Cardiac muscle cell (in vitro differentiated cells and primary cell): ENCODE results near the gene ATRNL1. TPM values are rescaled to one million over a fixed set of nuclear protein-coding genes. Genes with fewer than 3 reads are reported as not detected.

Experiments
- DNase-seq, 2 donors: peaks; one replicate each; pipeline versions ENCODE4 v3.0.0 to v3.0.0-alpha.2; 2010 to 2017; ENCODE audit warnings: low read depth in 1 of 2, low spot score in 1 of 2
- H3K27ac ChIP-seq: fragments of 200-600 bp; sonication (generic); 2 replicates; pipeline ENCODE4 v1.5.1; 2016
- H3K27me3 ChIP-seq: fragments of 200-600 bp; sonication (generic); 2 replicates; pipeline ENCODE4 v1.6.0; 2016; ENCODE audit warnings: control low read depth
- H3K36me3 ChIP-seq: fragments of 200-600 bp; sonication (generic); 2 replicates; pipeline ENCODE4 v1.5.1; 2016; ENCODE audit warnings: control low read depth
- H3K4me1 ChIP-seq: fragments of 200-600 bp; sonication (generic); 2 replicates; pipeline ENCODE4 v1.8.1; 2017; ENCODE audit warnings: low read depth, mild to moderate bottlenecking, mixed run types
- H3K4me3 ChIP-seq: fragments of 200-600 bp; sonication (generic); 2 replicates; pipeline ENCODE4 v1.5.1; 2016; ENCODE audit warnings: mild to moderate bottlenecking
- H3K9me3 ChIP-seq: fragments of 200-600 bp; sonication (generic); 2 replicates; pipeline ENCODE4 v1.5.1; 2017; ENCODE audit warnings: low read depth, mild to moderate bottlenecking, control low read depth
- polyA plus RNA-seq: library from polyadenylated mRNA; unstranded; fragments of >200 nt; fragmentation: Nextera tagmentation; extraction: Ambion mirVana; gene quantifications from 2 replicates; pipeline ENCODE4 v1.2.1, GENCODE V29; 2016
- total RNA-seq: library from RNA; depleted of rRNA; stranded (reverse); fragments of >200 nt; gene quantifications from 2 replicates; pipeline ENCODE4 v1.2.3, GENCODE V29; 2016
- TF ChIP-seq, protein P1 (sequence below): IDR thresholded peaks from 2 replicates; pipeline ENCODE4 v1.5.1; 2012; ENCODE audit warnings: low read depth, mild to moderate bottlenecking, low read length

The ATRNL1 gene
- total and polyA plus RNA-seq, 2 experiments from 2014 or later = 4.5 to 14.1 TPM

DNA sequence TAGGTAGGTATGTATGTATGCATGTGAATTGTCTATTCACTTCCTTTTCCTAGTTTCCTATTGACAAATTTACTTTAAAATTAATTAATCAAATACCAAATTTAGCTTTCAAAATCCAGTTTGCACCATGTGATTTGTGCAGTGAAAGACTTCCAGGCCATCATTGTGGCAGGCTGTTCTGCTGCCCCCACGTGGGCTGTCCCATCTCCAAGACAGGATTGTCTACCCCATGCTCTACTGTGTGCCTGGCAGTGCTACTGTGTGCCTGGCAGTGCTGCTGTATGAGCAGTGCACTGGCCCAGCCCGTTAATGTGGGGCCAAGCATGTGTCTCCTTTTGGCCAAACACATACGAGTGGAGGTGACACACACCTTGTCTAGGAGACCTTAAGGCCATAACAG lies 805.1 kb downstream of the ATRNL1 start:
- Histone ChIP-seq H3K27me3 (no peaks in the 10 kb centered on the region), H3K4me3 (no peak overlapping the region), H3K36me3 (no peaks in the 10 kb centered on the region), H3K9me3 (no peaks in the 10 kb centered on the region), H3K27ac (no peak overlapping the region), H3K4me1 (no peaks in the 10 kb centered on the region)
- DNase-seq = no peak
- TF ChIP-seq, protein P1, sequence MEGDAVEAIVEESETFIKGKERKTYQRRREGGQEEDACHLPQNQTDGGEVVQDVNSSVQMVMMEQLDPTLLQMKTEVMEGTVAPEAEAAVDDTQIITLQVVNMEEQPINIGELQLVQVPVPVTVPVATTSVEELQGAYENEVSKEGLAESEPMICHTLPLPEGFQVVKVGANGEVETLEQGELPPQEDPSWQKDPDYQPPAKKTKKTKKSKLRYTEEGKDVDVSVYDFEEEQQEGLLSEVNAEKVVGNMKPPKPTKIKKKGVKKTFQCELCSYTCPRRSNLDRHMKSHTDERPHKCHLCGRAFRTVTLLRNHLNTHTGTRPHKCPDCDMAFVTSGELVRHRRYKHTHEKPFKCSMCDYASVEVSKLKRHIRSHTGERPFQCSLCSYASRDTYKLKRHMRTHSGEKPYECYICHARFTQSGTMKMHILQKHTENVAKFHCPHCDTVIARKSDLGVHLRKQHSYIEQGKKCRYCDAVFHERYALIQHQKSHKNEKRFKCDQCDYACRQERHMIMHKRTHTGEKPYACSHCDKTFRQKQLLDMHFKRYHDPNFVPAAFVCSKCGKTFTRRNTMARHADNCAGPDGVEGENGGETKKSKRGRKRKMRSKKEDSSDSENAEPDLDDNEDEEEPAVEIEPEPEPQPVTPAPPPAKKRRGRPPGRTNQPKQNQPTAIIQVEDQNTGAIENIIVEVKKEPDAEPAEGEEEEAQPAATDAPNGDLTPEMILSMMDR = no peak

DNA sequence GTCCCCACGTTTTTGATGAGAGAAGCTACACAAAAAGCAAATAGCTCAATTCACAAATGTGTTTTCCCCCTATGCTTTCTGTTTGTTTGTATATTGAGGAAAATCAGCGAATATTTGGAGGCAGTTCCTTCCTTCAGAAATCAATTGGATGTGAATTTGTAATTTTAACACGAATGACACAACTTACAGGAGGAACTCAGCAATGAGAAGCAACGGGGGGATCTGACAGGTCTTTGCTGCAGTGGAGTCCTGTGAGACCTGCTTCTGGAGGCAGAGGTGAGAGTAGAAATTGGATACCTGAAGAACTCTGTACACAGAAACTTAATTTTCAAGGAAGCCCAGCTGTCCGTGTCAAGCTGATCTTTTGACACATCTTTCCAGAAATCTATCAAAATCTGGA lies 809.4 kb downstream of the ATRNL1 start:
- no peaks in the 10 kb centered on the region for H3K4me1 ChIP-seq
- H3K27ac ChIP-seq = no peak overlapping the region
- TF ChIP-seq, protein P1 = no peak
- H3K27me3 ChIP-seq = no peaks in the 10 kb centered on the region
- H3K9me3 ChIP-seq = no peaks in the 10 kb centered on the region
- no peaks in the 10 kb centered on the region for H3K36me3 ChIP-seq
- no peak for DNase-seq
- no peak overlapping the region for H3K4me3 ChIP-seq

GRCh38 chr10:115903207-115903606 lies 810.0 kb downstream of the ATRNL1 start:
- no peaks in the 10 kb centered on the region for H3K27me3 ChIP-seq
- DNase-seq = no peak
- TF ChIP-seq, protein P1 = no peak
- no peaks in the 10 kb centered on the region for H3K4me1 ChIP-seq
- no peak overlapping the region for H3K4me3 ChIP-seq
- H3K9me3 ChIP-seq = no peaks in the 10 kb centered on the region
- no peak overlapping the region for H3K27ac ChIP-seq
- no peaks in the 10 kb centered on the region for H3K36me3 ChIP-seq

- TF ChIP-seq, protein P1 = no peak
- Histone ChIP-seq H3K36me3 (no peaks in the 10 kb centered on the region), H3K27me3 (no peaks in the 10 kb centered on the region), H3K27ac (no peak overlapping the region), H3K4me1 (no peaks in the 10 kb centered on the region), H3K4me3 (no peak overlapping the region), H3K9me3 (no peaks in the 10 kb centered on the region)
- no peak for DNase-seq
These were observed 810.7 kb downstream of the ATRNL1 start for GRCh38 chr10:115903845-115904244.

DNA sequence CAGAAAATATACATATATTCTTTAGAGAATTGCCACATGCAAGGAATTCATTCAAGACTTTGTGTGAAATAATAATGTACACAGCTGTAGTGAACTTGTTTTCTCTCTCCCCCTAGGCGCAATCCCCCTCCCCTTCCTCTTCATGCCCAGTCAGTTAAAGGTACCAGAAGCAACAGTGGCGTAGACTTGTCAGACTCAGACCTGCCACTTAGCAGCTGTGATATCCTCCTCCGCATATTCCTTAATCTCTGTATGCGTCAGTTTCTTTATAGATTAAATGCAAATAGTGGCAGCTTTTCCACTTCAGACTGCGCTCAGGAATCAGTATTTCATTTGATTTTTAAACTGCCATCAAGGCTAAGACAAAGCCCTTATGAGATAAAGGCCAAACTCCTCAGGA lies 815.9 kb downstream of the ATRNL1 start:
- Histone ChIP-seq H3K27ac (no peak overlapping the region), H3K9me3 (no peaks in the 10 kb centered on the region), H3K36me3 (no peaks in the 10 kb centered on the region), H3K4me1 (no peaks in the 10 kb centered on the region), H3K4me3 (no peak overlapping the region), H3K27me3 (no peaks in the 10 kb centered on the region)
- DNase-seq = no peak
- TF ChIP-seq, protein P1 = no peak
